HEK293T (cell line): Measurements from ENCODE around the gene POLD1.

Experiments
- CTCF ChIA-PET: fragments of 350-600 bp; formaldehyde crosslinking; extraction: SDS; loops from one replicate; lab custom pipeline; 2021; ENCODE audit warnings: antibody characterized with exemption, inconsistent platforms; lab: Yijun Ruan, JAX
- POLR2A ChIA-PET: fragments of 350-600 bp; formaldehyde crosslinking; extraction: SDS; loops from one replicate; lab custom pipeline; 2020; ENCODE audit warnings: antibody characterized with exemption, inconsistent platforms; lab: Yijun Ruan, JAX
- DNase-seq: peaks from one replicate; pipeline ENCODE4 v3.0.0; 2012; ENCODE audit warnings: mixed read lengths; ENCODE audit errors: extremely low spot score
- ARNT ChIP-seq: fragments of 450-650 bp; IDR thresholded peaks from 2 replicates; pipeline ENCODE4 v1.6.1; 2017; ENCODE audit warnings: mild to moderate bottlenecking
- BHLHE40 ChIP-seq: fragments of 450-650 bp; IDR thresholded peaks from 2 replicates; pipeline ENCODE4 v1.6.1; 2016; ENCODE audit warnings: mild to moderate bottlenecking, moderate library complexity, borderline replicate concordance
- CTBP1 ChIP-seq: fragments of 450-650 bp; IDR thresholded peaks from 2 replicates; pipeline ENCODE4 v1.6.1; 2016; ENCODE audit warnings: borderline replicate concordance
- ELF4 ChIP-seq: fragments of 450-650 bp; IDR thresholded peaks from 2 replicates; pipeline ENCODE4 v1.6.1; 2017; ENCODE audit warnings: antibody characterized with exemption
- FOXA1 ChIP-seq: fragments of 450-650 bp; IDR thresholded peaks from 2 replicates; pipeline ENCODE4 v1.6.1; 2016; ENCODE audit warnings: mild to moderate bottlenecking
- FOXK2 ChIP-seq: fragments of 450-650 bp; IDR thresholded peaks from 2 replicates; pipeline ENCODE4 v1.6.1; 2016; ENCODE audit warnings: mild to moderate bottlenecking
- FOXM1 ChIP-seq: fragments of 450-650 bp; IDR thresholded peaks from 2 replicates; pipeline ENCODE4 v1.6.1; 2017; ENCODE audit warnings: mild to moderate bottlenecking, borderline replicate concordance
- HDGF ChIP-seq: fragments of 450-650 bp; IDR thresholded peaks from 2 replicates; pipeline ENCODE4 v1.6.1; 2017; ENCODE audit warnings: antibody characterized with exemption, borderline replicate concordance
- L3MBTL2 ChIP-seq: fragments of 450-650 bp; conservative IDR thresholded peaks from 2 replicates; pipeline ENCODE4 v1.6.1; 2016; ENCODE audit warnings: mild to moderate bottlenecking
- LEF1 ChIP-seq: fragments of 450-650 bp; IDR thresholded peaks from 2 replicates; pipeline ENCODE4 v1.6.1; 2017; ENCODE audit warnings: mild to moderate bottlenecking, borderline replicate concordance
- NFRKB ChIP-seq: fragments of 450-650 bp; IDR thresholded peaks from 2 replicates; pipeline ENCODE4 v1.6.1; 2016; ENCODE audit warnings: mild to moderate bottlenecking, moderate library complexity
- SP1 ChIP-seq: fragments of 450-650 bp; IDR thresholded peaks from 2 replicates; pipeline ENCODE4 v1.6.1; 2017
- SUZ12 ChIP-seq: fragments of 450-650 bp; IDR thresholded peaks from 2 replicates; pipeline ENCODE4 v1.6.1; 2016; ENCODE audit warnings: mild to moderate bottlenecking
- TARDBP ChIP-seq: fragments of 450-650 bp; IDR thresholded peaks from 2 replicates; pipeline ENCODE4 v1.6.1; 2016
- ZNF384 ChIP-seq: fragments of 450-650 bp; IDR thresholded peaks from 2 replicates; pipeline ENCODE4 v1.6.1; 2016
- TF ChIP-seq, protein P1 (sequence below): fragments of 450-650 bp; IDR thresholded peaks from 2 replicates; pipeline ENCODE4 v1.6.1; 2016

POLD1 gene

DNA sequence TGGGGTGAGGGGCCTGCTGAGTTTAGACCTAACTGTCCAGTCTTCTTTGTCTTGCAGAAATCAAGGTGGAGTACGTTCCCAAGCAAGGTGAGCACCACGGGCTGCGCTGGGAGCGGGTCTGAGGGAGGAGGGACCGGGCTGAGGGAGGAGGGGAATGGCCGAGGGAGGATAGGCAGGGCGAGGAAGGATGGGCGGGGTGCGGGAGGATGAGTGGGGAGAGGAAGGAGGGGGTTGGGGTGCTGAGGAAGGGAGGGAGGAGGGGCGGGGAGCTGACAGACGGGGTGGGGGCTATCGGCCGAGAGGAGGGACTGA is 67.0 kb downstream of the POLD1 start:
- ChIA-PET CTCF (no interaction called here), POLR2A (no interaction called here)
- no peak for DNase-seq
- no peak for TF ChIP-seq SP1
- TF ChIP-seq, protein P1, sequence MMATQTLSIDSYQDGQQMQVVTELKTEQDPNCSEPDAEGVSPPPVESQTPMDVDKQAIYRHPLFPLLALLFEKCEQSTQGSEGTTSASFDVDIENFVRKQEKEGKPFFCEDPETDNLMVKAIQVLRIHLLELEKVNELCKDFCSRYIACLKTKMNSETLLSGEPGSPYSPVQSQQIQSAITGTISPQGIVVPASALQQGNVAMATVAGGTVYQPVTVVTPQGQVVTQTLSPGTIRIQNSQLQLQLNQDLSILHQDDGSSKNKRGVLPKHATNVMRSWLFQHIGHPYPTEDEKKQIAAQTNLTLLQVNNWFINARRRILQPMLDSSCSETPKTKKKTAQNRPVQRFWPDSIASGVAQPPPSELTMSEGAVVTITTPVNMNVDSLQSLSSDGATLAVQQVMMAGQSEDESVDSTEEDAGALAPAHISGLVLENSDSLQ, result no peak
- TF ChIP-seq ARNT, result no peak

DNA sequence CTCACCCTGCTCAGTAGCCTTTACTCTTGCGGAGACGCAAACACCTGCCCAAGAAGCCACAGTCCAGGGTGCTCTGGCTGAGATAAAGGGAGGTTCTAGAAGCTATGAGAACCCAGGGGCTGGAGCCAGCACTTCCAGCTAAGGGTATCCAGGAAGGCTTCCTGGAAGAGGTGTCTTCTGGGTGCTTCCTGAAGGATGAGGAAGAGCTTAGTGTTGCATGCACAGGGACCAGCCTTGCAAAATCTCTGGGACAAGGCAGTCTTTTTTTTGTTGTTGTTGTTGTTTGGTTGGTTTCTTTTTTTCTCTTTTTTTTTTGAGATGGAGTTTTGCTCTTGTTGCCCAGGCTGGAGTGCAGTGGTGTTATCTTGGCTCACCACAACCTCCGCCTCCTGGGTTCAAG is 69.1 kb downstream of the POLD1 start:
- TF ChIP-seq FOXM1 (no peak), TARDBP (no peak), SUZ12 (no peak), ELF4 (no peak), L3MBTL2 (no peak), ARNT (no peak), FOXA1 (no peak), BHLHE40 (no peak), LEF1 (no peak), ZNF384 (no peak)
- ChIA-PET CTCF (no interaction called here), POLR2A (no interaction called here)
- no peak for DNase-seq

DNA sequence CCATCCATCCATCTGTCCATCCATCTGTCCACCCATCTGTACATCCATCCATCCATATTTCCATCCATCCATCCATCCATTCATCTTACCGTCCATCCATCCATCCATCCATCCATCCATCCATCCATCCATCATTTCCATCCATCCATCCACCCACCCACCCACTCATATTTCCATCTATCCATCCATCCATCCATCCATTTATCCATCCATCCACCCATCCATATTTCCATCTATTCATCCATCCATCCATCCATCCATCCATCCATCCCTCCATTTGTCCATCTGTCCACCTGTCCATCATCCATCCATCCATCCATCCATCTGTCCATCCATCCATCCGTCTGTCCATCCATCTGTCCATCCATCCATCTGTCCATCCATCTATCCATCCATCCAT is 71.8 kb downstream of the POLD1 start:
- TF ChIP-seq L3MBTL2 (no peak), CTBP1 (no peak), TARDBP (no peak), FOXA1 (no peak)
- TF ChIP-seq, protein P1, result peak; percentile 41; the same call in 1 of the 2 replicates
- CTCF ChIA-PET, result no interaction called here
- POLR2A ChIA-PET, result no interaction called here
- DNase-seq, result no peak

DNA sequence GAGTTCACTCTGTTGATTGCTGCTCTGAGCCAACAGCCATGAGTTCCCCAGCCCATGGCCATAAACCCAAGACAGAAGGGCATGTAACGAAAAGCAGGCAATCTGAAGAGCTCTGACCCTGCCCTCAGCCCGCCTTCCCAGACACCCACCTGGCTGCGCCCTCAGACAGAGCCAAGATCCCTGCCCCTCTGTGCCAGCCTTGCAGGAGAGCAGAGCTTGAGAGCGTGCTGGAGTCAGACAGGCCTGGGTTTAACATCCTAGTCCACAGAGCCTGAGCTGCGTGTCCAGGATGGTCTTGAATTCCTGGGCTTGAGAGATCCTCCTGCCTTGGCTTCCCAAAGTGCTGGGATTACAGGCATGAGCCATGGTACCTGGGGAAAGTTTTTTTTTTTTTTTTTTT is 73.2 kb downstream of the POLD1 start:
- TF ChIP-seq SP1, result no peak
- no peak for TF ChIP-seq CTBP1
- TF ChIP-seq ELF4, result no peak
- TF ChIP-seq SUZ12, result no peak
- POLR2A ChIA-PET, result no interaction called here
- DNase-seq, result no peak
- CTCF ChIA-PET, result interaction anchor here (1.1 kb wide), 1 partner anchor 100 kb away, joined by 4 read pairs; no protein-coding TSS in a partner anchor

DNA sequence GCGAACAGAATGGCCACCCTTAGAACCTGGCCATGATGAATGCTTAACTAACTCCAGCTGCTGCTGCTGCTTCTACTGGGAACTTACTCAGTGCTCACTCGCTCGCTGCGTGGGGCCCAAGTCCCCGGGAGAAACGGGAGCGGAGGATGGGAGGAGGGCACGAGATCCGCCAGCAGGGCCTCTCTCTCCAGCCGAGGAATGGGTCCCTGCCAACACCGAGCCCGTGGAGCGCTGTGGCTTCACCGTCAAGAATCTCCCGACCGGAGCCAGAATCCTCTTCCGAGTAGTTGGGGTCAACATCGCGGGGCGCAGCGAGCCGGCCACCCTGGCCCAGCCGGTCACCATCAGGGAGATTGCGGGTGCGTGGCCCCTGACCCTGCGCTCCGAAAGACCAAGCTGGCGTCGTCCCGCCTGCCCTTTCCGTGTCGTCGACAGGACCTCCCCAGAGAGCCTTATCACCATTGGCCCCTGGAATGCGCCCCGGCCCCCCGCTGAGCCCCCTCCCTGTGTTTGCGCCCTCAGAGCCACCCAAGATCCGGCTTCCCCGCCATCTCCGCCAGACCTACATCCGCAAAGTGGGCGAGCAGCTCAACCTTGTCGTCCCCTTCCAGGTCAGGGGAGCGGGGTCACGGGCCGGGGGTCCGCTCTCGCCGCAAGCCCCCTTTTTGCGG is 74.4 kb downstream of the POLD1 start:
- DNase-seq, result no peak
- TF ChIP-seq ZNF384 (no peak), HDGF (no peak), SUZ12 (no peak), NFRKB (no peak)
- CTCF ChIA-PET, result no interaction called here
- POLR2A ChIA-PET, result interaction anchor here (1.3 kb wide), 1 partner anchor 90 kb away, joined by 5 read pairs; no protein-coding TSS in a partner anchor

DNA sequence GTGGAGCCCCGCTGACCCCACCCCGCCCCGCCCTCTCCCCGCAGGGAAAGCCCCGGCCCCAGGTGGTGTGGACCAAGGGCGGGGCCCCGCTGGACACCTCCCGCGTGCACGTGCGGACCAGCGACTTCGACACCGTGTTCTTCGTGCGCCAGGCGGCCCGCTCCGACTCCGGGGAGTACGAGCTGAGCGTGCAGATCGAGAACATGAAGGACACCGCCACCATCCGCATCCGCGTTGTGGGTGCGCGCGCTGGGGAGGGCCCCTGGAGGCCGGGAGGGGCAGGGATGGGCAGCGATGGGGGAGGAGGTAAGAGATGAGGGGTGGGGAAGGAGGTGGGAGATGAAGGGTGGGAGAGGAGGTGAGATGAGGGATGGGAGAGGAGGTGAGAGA is 74.9 kb downstream of the POLD1 start:
- no peak for TF ChIP-seq FOXA1
- TF ChIP-seq NFRKB, result no peak
- TF ChIP-seq CTBP1, result no peak
- no peak for TF ChIP-seq ELF4
- no peak for TF ChIP-seq FOXK2
- no peak for TF ChIP-seq SP1
- no peak for TF ChIP-seq FOXM1
- no peak for TF ChIP-seq L3MBTL2
- no peak for TF ChIP-seq ZNF384
- TF ChIP-seq ARNT, result no peak
- TF ChIP-seq SUZ12, result no peak
- TF ChIP-seq, protein P1, result no peak
- no peak for DNase-seq
- ChIA-PET POLR2A (interaction anchor here (1.3 kb wide), 1 partner anchor 90 kb away, joined by 5 read pairs; no protein-coding TSS in a partner anchor), CTCF (no interaction called here)

DNA sequence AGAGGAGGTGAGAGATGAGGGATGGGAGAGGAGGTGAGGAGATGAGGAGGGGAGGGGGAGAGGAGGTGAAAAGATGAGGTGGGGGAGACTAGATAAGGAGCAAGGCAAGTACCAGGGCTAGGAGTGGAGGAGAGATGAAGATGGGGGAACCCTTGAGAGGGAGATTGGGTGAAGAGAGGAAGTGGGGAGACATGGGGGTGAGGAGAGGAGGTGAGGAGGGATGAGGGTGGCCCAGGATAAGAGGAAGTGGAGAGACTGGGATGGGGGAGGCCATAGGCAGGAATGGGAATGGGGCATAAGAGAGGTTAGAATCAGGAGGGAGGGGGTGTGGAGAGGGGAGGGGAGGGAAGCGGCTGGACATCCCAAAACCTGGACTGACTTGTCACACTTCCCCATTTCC is 75.5 kb downstream of the POLD1 start:
- TF ChIP-seq FOXK2 (no peak), HDGF (no peak), NFRKB (no peak), FOXM1 (no peak), L3MBTL2 (no peak), BHLHE40 (no peak), FOXA1 (no peak), ELF4 (no peak), SUZ12 (no peak), TARDBP (no peak), LEF1 (no peak), ARNT (no peak), CTBP1 (no peak), SP1 (no peak), ZNF384 (no peak)
- TF ChIP-seq, protein P1, result no peak
- no peak for DNase-seq
- CTCF ChIA-PET, result no interaction called here
- POLR2A ChIA-PET, result interaction anchor here (1.3 to 2.0 kb wide), 2 partner anchors 91 kb away, joined by 5 to 10 read pairs; no protein-coding TSS in a partner anchor
